PFSK-1 (cell line): ENCODE measurements around the gene FBN1.

Experiments
- POLR2AphosphoS5 ChIP-seq: IDR thresholded peaks from 2 replicates; pipeline ENCODE4 v1.6.1; 2012; ENCODE audit warnings: low read depth, mild to moderate bottlenecking, control low read depth, low read length, moderate library complexity
- TAF1 ChIP-seq: IDR thresholded peaks from 2 replicates; pipeline ENCODE4 v1.6.1; 2012; ENCODE audit warnings: low read length, control low read depth, borderline replicate concordance; ENCODE audit not compliant: insufficient read depth
- TF ChIP-seq, protein P1 (sequence below), 2 experiments: IDR thresholded peaks; 2 replicates each; pipeline versions ENCODE4 v1.6.1 to v1.8.0; 2011 to 2012; ENCODE audit warnings: low read depth in 2 of 2, low read length in 2 of 2, control low read depth in 1 of 2, inconsistent platforms in 1 of 2, mild to moderate bottlenecking in 1 of 2, moderate library complexity in 1 of 2; ENCODE audit not compliant: insufficient read depth in 1 of 2

DNA sequence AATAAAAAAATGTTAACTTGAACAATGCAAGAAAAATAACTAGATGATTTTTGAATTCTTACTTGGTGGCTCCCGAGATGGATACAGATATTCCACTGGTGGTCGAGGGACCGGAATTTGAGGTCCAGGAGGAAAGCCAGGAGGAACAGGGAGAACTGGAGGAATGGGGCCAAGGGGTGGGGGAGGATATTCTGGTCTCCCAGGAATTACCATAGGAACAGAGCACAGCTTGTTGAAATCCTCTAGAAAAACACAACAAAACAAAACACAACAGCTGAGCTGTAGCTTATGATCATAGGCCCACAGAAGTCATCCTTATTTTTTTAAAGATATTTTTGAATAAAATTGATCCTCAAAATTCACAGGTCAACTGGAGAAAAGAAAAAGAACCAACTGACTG lies 129.4 kb downstream of the FBN1 start:
- TF ChIP-seq POLR2AphosphoS5 (no peak), TAF1 (no peak)
- TF ChIP-seq, protein P1, sequence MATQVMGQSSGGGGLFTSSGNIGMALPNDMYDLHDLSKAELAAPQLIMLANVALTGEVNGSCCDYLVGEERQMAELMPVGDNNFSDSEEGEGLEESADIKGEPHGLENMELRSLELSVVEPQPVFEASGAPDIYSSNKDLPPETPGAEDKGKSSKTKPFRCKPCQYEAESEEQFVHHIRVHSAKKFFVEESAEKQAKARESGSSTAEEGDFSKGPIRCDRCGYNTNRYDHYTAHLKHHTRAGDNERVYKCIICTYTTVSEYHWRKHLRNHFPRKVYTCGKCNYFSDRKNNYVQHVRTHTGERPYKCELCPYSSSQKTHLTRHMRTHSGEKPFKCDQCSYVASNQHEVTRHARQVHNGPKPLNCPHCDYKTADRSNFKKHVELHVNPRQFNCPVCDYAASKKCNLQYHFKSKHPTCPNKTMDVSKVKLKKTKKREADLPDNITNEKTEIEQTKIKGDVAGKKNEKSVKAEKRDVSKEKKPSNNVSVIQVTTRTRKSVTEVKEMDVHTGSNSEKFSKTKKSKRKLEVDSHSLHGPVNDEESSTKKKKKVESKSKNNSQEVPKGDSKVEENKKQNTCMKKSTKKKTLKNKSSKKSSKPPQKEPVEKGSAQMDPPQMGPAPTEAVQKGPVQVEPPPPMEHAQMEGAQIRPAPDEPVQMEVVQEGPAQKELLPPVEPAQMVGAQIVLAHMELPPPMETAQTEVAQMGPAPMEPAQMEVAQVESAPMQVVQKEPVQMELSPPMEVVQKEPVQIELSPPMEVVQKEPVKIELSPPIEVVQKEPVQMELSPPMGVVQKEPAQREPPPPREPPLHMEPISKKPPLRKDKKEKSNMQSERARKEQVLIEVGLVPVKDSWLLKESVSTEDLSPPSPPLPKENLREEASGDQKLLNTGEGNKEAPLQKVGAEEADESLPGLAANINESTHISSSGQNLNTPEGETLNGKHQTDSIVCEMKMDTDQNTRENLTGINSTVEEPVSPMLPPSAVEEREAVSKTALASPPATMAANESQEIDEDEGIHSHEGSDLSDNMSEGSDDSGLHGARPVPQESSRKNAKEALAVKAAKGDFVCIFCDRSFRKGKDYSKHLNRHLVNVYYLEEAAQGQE (IDR thresholded peaks at IDR 0.05; ENCODE audit: insufficient read depth in 1 of 2, low read depth in 2 of 2, low read length in 2 of 2), result no peak
